Spleen (tissue), 11 donors: ENCODE measurements around the gene HHAT. TPM values are rescaled to one million over a fixed set of nuclear protein-coding genes. Genes with fewer than 3 reads are reported as not detected.

Experiments used
- DNase-seq: peaks from one replicate; pipeline ENCODE4 v3.0.0-alpha.2; 2020
- H3K27ac ChIP-seq, 8 donors: fragments of 200-600 bp; sonication (generic) in 7 of 8; 1 replicate in 4 of 8; 2 replicates in 4 of 8; pipeline versions ENCODE4 v1.5.0 to v1.8.0; 2016 to 2021; ENCODE audit warnings: inconsistent platforms in 4 of 8, mild to moderate bottlenecking in 4 of 8, moderate library complexity in 1 of 8
- H3K27me3 ChIP-seq, 7 donors: fragments of 200-600 bp; sonication (generic) in 6 of 7; replicated peaks in 1 of 7; 1 replicate in 4 of 7; 2 replicates in 3 of 7; pipeline versions ENCODE4 v1.5.0 to v1.8.0; 2016 to 2021; ENCODE audit warnings: inconsistent platforms in 3 of 7, mild to moderate bottlenecking in 1 of 7
- H3K36me3 ChIP-seq, 6 donors: fragments of 200-600 bp; sonication (generic) in 5 of 6; 1 replicate in 4 of 6; 2 replicates in 2 of 6; pipeline versions ENCODE4 v1.5.0 to v1.8.0; 2016 to 2021; ENCODE audit warnings: inconsistent platforms in 2 of 6
- H3K4me1 ChIP-seq, 6 donors: fragments of 200-600 bp; sonication (generic) in 5 of 6; 1 replicate in 3 of 6; 2 replicates in 3 of 6; pipeline versions ENCODE4 v1.5.0 to v1.8.0; 2016 to 2021; ENCODE audit warnings: inconsistent platforms in 3 of 6
- H3K4me3 ChIP-seq, 8 donors: fragments of 200-600 bp; sonication (generic) in 7 of 8; 1 replicate in 4 of 8; 2 replicates in 4 of 8; pipeline versions ENCODE4 v1.5.0 to v1.8.0; 2016 to 2021; ENCODE audit warnings: inconsistent platforms in 4 of 8, mild to moderate bottlenecking in 4 of 8, moderate library complexity in 2 of 8
- H3K9me3 ChIP-seq, 8 donors: fragments of 200-600 bp; sonication (generic) in 7 of 8; 1 replicate in 4 of 8; 2 replicates in 4 of 8; pipeline versions ENCODE4 v1.5.0 to v1.8.0; 2016 to 2021; ENCODE audit warnings: inconsistent platforms in 4 of 8
- POLR2A ChIP-seq, 3 donors: fragments of 450-650 bp; IDR thresholded peaks; one replicate each; pipeline ENCODE4 v1.5.1; 2017; ENCODE audit warnings: antibody characterized with exemption in 3 of 3, mild to moderate bottlenecking in 1 of 3
- POLR2AphosphoS5 ChIP-seq, 3 donors: sonication (generic); formaldehyde crosslinking; IDR thresholded peaks; one replicate each; pipeline ENCODE4 v1.5.1; 2017; ENCODE audit warnings: antibody characterized with exemption in 3 of 3
- WGBS, 5 donors: extraction: QIAGEN DNeasy Blood & Tissue Kit in 3 of 5; methylation state at CpG; one replicate each; pipeline versions ENCODE4 v1.1.5 to v1.1.7; 2013 to 2018; 5-methylcytosine and 5-hydroxymethylcytosine counted together
- intact Hi-C: fragments of 100-400 bp; cut with DNase I; formaldehyde crosslinking; loops from one replicate; pipeline ENCODE4 v1.15.0; 2023; ENCODE audit warnings: low total_unique reads
- polyA plus RNA-seq, 3 donors: library from polyadenylated mRNA; stranded (reverse); fragments of 200-250 nt; gene quantifications; one replicate each; pipeline ENCODE4 v1.2.1, GENCODE V29; 2013
- total RNA-seq, 7 donors: library from RNA; depleted of rRNA in 3 of 7; stranded (reverse); fragments of >200 nt in 3 of 7; fragmentation: NEBNext Ultra II Directional in 4 of 7; extraction: Animal tissue kit (Norgen Biotek cat#: 25700) in 4 of 7; gene quantifications; one replicate each; pipeline versions ENCODE4 v1.1.0 to v1.2.1, GENCODE V29; 2016 to 2021
- TF ChIP-seq, protein P1 (sequence below), 11 experiments: fragments of 200-600 bp in 7 of 11; fragments of 450-650 bp in 4 of 11; sonication (generic) in 4 of 11; IDR thresholded peaks in 8 of 11; conservative IDR thresholded peaks in 3 of 11; 1 replicate in 7 of 11; 2 replicates in 4 of 11; pipeline versions ENCODE4 v1.4.0 to v1.8.0; 2016 to 2021; ENCODE audit warnings: antibody characterized with exemption in 11 of 11, inconsistent platforms in 4 of 11, mild to moderate bottlenecking in 1 of 11
- donor health status: healthy with polysubstance abuse.
- donor health status: DM: no; HTN: no; CAD: no; lungs with moderate emphysema.
- donor health status: DM: no; HTN: no; CAD: no.
- donor health status: Bipolar disorder and iron deficiency.
- donor health status: healthy.
- donor health status: DM: no; HTN: no; CAD: no.
- donor health status: DM: yes; HTN: yes; CAD: no.

HHAT gene
- total and polyA plus RNA-seq, 10 donors, result 1.3 to 8.8 (median 4.7) TPM

DNA sequence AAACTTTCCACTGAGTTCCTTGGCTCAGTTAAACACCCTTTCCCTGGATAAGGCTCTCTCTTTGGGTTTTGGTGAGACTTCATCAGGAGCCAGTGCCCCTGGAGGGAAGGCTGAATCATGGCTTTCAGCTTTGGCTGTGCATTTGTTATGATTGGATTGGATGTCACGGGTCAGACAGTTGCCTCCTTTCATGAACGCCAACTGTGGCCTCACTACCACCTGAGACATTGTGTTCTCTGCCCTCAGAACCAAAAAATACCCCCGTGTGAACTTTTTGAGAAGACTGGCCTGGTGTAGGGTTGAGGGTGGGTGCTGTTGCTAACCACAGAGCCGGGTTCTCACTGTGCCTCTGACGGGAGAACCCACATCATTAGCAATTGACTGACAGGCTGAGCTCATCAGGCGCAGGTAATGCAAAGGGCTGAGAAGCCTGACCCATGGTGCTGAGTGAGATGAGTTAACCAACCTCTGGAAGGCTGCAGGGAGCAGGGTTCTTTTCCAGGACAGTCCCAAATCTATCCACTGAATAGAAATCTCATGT, 65.6 kb downstream of the HHAT start:
- 65 to 83% (median 76%) methylated on average over 6 of the region's 6 CpGs for WGBS, 5 donors
- Histone ChIP-seq H3K9me3 (no peaks in the 10 kb centered on the region), H3K36me3 (peaks cover 0 to 3% (median 0%) of the 10 kb centered on the region in 6 donors), H3K27me3 (no peaks in the 10 kb centered on the region), H3K4me1 (no peaks in the 10 kb centered on the region), H3K27ac (no peak overlapping the region), H3K4me3 (no peak overlapping the region)
- TF ChIP-seq, protein P1, sequence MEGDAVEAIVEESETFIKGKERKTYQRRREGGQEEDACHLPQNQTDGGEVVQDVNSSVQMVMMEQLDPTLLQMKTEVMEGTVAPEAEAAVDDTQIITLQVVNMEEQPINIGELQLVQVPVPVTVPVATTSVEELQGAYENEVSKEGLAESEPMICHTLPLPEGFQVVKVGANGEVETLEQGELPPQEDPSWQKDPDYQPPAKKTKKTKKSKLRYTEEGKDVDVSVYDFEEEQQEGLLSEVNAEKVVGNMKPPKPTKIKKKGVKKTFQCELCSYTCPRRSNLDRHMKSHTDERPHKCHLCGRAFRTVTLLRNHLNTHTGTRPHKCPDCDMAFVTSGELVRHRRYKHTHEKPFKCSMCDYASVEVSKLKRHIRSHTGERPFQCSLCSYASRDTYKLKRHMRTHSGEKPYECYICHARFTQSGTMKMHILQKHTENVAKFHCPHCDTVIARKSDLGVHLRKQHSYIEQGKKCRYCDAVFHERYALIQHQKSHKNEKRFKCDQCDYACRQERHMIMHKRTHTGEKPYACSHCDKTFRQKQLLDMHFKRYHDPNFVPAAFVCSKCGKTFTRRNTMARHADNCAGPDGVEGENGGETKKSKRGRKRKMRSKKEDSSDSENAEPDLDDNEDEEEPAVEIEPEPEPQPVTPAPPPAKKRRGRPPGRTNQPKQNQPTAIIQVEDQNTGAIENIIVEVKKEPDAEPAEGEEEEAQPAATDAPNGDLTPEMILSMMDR (IDR thresholded peaks at IDR 0.05 in 8 of 11, conservative IDR thresholded peaks at IDR 0.05 in 3 of 11), result no peak
- TF ChIP-seq POLR2A (IDR thresholded peaks at IDR 0.05) (no peak), POLR2AphosphoS5 (IDR thresholded peaks at IDR 0.05) (no peak)
- intact Hi-C loops, result no loop called here
- DNase-seq, result no peak

DNA sequence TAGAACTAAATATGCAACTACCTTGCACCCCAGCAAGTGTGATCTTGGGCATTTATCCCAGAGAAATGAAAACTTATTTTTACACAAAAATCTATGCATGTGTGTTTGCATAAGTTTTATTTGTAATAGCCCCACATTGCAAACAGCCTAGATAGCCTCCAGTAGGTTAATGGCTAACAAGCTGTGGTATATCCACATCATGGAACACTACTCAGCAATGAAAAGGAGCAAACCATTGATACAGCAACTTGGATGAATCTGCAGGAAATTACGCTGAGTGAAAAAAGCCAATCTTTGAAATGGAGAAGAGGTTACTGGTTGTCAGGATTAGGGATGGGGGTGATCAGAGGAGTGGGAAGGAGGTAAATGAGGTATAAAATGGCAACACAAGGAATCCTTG, 67.8 kb downstream of the HHAT start:
- 92 to 100% (median 95%) methylated on average over 1 of the region's 1 CpG for WGBS, 5 donors
- intact Hi-C loops, result no loop called here
- Histone ChIP-seq H3K9me3 (no peaks in the 10 kb centered on the region), H3K36me3 (no peaks in the 10 kb centered on the region), H3K27ac (no peak overlapping the region), H3K4me1 (no peaks in the 10 kb centered on the region), H3K4me3 (no peak overlapping the region), H3K27me3 (no peaks in the 10 kb centered on the region)
- no peak for TF ChIP-seq POLR2A (IDR thresholded peaks at IDR 0.05)
- TF ChIP-seq, protein P1 (IDR thresholded peaks at IDR 0.05 in 8 of 11, conservative IDR thresholded peaks at IDR 0.05 in 3 of 11), result no peak
- no peak for TF ChIP-seq POLR2AphosphoS5 (IDR thresholded peaks at IDR 0.05)
- DNase-seq, result no peak

DNA sequence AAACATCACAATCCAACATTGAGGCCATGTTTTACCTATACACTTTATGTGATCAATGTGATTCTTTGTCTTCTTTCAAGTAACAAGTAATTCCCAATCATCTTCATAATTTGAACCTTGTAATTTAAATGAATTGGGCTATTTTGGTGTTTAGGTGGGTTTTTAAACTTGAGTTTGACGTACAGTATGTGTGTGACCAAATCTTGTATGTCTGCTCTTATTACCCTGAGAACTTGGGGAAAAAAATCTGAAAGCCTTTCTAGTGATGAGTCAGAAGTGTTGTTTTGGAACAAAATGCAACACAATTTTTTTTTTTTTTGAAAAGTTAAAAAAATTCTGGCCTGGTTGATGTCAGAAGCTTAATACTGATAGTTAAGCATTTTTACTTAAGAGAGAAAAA, 68.5 kb downstream of the HHAT start:
- DNase-seq, result no peak
- H3K9me3 ChIP-seq, result no peaks in the 10 kb centered on the region
- H3K27me3 ChIP-seq, result no peaks in the 10 kb centered on the region
- no peak overlapping the region for H3K27ac ChIP-seq
- H3K36me3 ChIP-seq, result peaks cover 0 to 3% (median 0%) of the 10 kb centered on the region in 6 donors
- no peak overlapping the region for H3K4me3 ChIP-seq
- WGBS, 5 donors, result 80 to 88% (median 87%) methylated on average over 1 of the region's 1 CpG
- intact Hi-C loops, result no loop called here
- TF ChIP-seq, protein P1 (IDR thresholded peaks at IDR 0.05 in 8 of 11, conservative IDR thresholded peaks at IDR 0.05 in 3 of 11), result no peak
- TF ChIP-seq POLR2AphosphoS5 (IDR thresholded peaks at IDR 0.05), result no peak
- TF ChIP-seq POLR2A (IDR thresholded peaks at IDR 0.05), result no peak
- H3K4me1 ChIP-seq, result no peaks in the 10 kb centered on the region

DNA sequence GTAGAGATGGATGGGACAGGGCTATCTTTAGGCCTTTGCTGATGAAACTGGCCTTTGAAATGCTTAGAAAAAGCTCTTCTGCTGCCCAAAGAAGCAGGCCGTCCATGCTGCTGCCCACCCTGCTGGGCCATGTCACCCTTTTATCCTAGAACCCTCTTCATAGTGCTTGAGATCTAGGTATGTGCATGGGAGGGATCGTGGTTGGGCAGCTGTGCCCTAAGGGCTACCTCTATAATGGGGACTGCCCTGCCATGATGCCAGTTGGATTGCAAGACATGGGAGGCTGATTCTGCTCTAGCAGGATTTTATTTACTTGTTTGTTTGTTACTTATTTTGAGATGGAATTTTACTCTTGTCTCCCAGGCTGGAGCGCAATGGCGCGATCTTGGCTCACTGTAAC, 69.0 kb downstream of the HHAT start:
- no peaks in the 10 kb centered on the region for H3K27me3 ChIP-seq
- H3K4me3 ChIP-seq, result no peak overlapping the region
- H3K4me1 ChIP-seq, result no peaks in the 10 kb centered on the region

More for the DNA sequence above, 69.0 kb downstream of the HHAT start:
- 90 to 97% (median 95%) methylated on average over 5 of the region's 5 CpGs for WGBS, 5 donors
- Histone ChIP-seq H3K27ac (no peak overlapping the region), H3K9me3 (no peaks in the 10 kb centered on the region), H3K36me3 (peaks cover 0 to 4% (median 0%) of the 10 kb centered on the region in 6 donors)
- no peak for DNase-seq
- TF ChIP-seq POLR2AphosphoS5 (IDR thresholded peaks at IDR 0.05), result no peak
- no peak for TF ChIP-seq POLR2A (IDR thresholded peaks at IDR 0.05)
- TF ChIP-seq, protein P1 (IDR thresholded peaks at IDR 0.05 in 8 of 11, conservative IDR thresholded peaks at IDR 0.05 in 3 of 11), result no peak
- intact Hi-C loops, result no loop called here
